Immature natural killer cell (primary cell): ENCODE measurements around the gene SLC10A7. TPM values are rescaled to one million over a fixed set of nuclear protein-coding genes. Genes with fewer than 3 reads are reported as not detected.

Experiments used
- DNase-seq, 3 donors: peaks; one replicate each; pipeline ENCODE4 v3.0.0; 2022; ENCODE audit warnings: mixed read lengths in 1 of 3
- H3K27ac Mint-ChIP-seq, 6 donors: one replicate each; pipeline ENCODE4 v1.8.0; 2020; ENCODE audit warnings: mixed read lengths in 6 of 6, mild to moderate bottlenecking in 5 of 6, inconsistent platforms in 4 of 6, moderate library complexity in 3 of 6
- H3K27me3 Mint-ChIP-seq, 3 donors: one replicate each; pipeline ENCODE4 v1.8.0; 2020 to 2021; ENCODE audit warnings: low read depth in 3 of 3, mild to moderate bottlenecking in 3 of 3, mixed read lengths in 3 of 3, moderate library complexity in 3 of 3, inconsistent platforms in 1 of 3
- H3K36me3 Mint-ChIP-seq, 3 donors: one replicate each; pipeline ENCODE4 v1.8.0; 2020; ENCODE audit warnings: mixed read lengths in 3 of 3, inconsistent platforms in 2 of 3, mild to moderate bottlenecking in 2 of 3
- H3K4me1 Mint-ChIP-seq, 2 donors: one replicate each; pipeline ENCODE4 v1.8.0; 2020; ENCODE audit warnings: inconsistent platforms in 2 of 2, mild to moderate bottlenecking in 2 of 2, mixed read lengths in 2 of 2, moderate library complexity in 1 of 2
- H3K4me3 Mint-ChIP-seq, 5 donors: one replicate each; pipeline ENCODE4 v1.8.0; 2020; ENCODE audit warnings: mild to moderate bottlenecking in 5 of 5, mixed read lengths in 5 of 5, inconsistent platforms in 3 of 5, moderate library complexity in 3 of 5
- H3K9me3 Mint-ChIP-seq, 6 donors: one replicate each; pipeline ENCODE4 v1.8.0; 2020; ENCODE audit warnings: mild to moderate bottlenecking in 6 of 6, mixed read lengths in 6 of 6, inconsistent platforms in 4 of 6, moderate library complexity in 3 of 6
- polyA plus RNA-seq, 3 donors: library from polyadenylated mRNA; unstranded; fragments of 300-500 nt; fragmentation: Illumina TruSeq; gene quantifications; one replicate each; pipeline ENCODE4 v1.2.3, GENCODE V29; 2021

SLC10A7 gene
- polyA plus RNA-seq, 3 donors from 2014 or later, result 8.0 to 13.4 (median 8.8) TPM

GRCh38 chr4:146445198-146446150, 76.3 kb downstream of the SLC10A7 start:
- Mint-ChIP-seq H3K9me3 (no peaks in the 10 kb centered on the region), H3K4me3 (no peak overlapping the region), H3K27me3 (peaks cover 1 to 2% (median 2%) of the 10 kb centered on the region in 3 donors), H3K27ac (no peak overlapping the region), H3K36me3 (peaks cover 0 to 27% (median 17%) of the 10 kb centered on the region in 3 donors), H3K4me1 (peaks cover 18 to 22% of the 10 kb centered on the region in 2 donors)
- DNase-seq, result no peak

DNA sequence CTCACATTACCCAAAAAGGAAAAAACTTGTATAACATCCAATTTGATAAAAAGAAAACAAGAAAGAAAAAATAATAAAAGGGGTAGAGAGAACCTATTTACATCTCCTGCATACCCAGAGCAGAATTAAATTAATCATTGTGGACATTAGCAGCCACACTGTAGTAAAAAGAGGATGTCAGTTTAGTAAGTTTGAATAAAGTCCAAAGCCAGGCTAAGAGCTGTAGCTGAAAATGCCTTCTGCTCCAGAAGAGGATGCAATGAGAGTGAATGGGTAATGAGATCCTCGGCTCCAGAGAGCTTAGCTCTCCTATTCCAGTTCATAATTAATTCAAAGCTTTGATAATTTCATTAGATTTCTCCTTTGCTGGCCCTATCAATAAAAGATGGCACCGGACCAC, 78.2 kb downstream of the SLC10A7 start:
- H3K9me3 Mint-ChIP-seq, result no peaks in the 10 kb centered on the region
- H3K4me3 Mint-ChIP-seq, result no peak overlapping the region
- H3K4me1 Mint-ChIP-seq, result peaks cover 0 to 3% of the 10 kb centered on the region in 2 donors
- peaks cover 1 to 2% (median 2%) of the 10 kb centered on the region in 3 donors for H3K27me3 Mint-ChIP-seq
- no peak for DNase-seq
- peaks cover 0 to 33% (median 17%) of the 10 kb centered on the region in 3 donors for H3K36me3 Mint-ChIP-seq
- H3K27ac Mint-ChIP-seq, result no peak overlapping the region

DNA sequence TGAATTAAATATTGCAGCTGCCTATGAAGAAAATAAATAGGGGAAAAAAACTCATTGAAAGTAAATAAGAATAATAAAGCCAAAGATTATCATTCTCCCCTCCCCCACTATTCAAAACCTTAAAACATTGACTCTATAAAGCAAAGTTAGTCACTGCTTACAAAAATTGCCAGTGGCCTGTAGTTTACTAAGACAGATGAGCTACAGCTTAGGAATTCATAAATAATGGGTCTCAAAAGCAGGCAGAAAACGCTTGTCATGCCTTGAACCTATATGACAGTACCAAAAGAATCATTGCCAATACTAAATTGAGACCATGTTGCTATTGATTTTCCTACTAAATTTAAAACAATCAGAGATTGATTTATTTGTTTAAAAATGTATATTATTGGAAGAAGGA, 78.9 kb downstream of the SLC10A7 start:
- H3K27ac Mint-ChIP-seq, result no peak overlapping the region
- H3K36me3 Mint-ChIP-seq, result peaks cover 0 to 33% (median 17%) of the 10 kb centered on the region in 3 donors
- DNase-seq, result no peak
- H3K9me3 Mint-ChIP-seq, result no peaks in the 10 kb centered on the region
- no peaks in the 10 kb centered on the region for H3K4me1 Mint-ChIP-seq
- no peak overlapping the region for H3K4me3 Mint-ChIP-seq
- peaks cover 1 to 2% (median 2%) of the 10 kb centered on the region in 3 donors for H3K27me3 Mint-ChIP-seq

GRCh38 chr4:146439999-146440398, 81.7 kb downstream of the SLC10A7 start:
- H3K4me1 Mint-ChIP-seq, result no peaks in the 10 kb centered on the region
- H3K4me3 Mint-ChIP-seq, result no peak overlapping the region
- H3K27ac Mint-ChIP-seq, result no peak overlapping the region
- H3K36me3 Mint-ChIP-seq, result peaks cover 0 to 14% (median 1%) of the 10 kb centered on the region in 3 donors
- no peaks in the 10 kb centered on the region for H3K27me3 Mint-ChIP-seq
- DNase-seq, result no peak
- no peaks in the 10 kb centered on the region for H3K9me3 Mint-ChIP-seq

GRCh38 chr4:146439437-146439836, 82.3 kb downstream of the SLC10A7 start:
- Mint-ChIP-seq H3K4me3 (no peak overlapping the region), H3K4me1 (no peaks in the 10 kb centered on the region), H3K27me3 (no peaks in the 10 kb centered on the region), H3K9me3 (no peaks in the 10 kb centered on the region), H3K27ac (no peak overlapping the region), H3K36me3 (peaks cover 0 to 12% (median 0%) of the 10 kb centered on the region in 3 donors)
- DNase-seq, result no peak

DNA sequence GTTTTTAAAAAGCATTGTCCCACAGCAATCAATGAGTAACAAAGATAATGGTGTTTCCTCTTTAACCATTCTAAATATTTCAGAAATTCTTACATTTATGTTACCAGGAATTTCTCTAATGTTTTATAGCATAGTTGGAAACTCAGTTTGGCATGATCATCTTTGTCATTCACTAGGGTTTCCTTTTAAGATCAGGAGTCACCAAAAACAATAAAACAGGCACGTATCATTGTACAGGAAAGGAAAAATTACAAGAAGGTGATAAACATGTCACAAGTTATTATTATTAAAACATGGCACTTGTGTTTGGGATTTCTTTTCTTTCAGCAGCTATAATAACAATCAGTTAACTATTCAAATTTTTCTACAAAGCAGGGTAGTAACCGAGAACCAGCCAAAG, 84.0 kb downstream of the SLC10A7 start:
- Mint-ChIP-seq H3K4me1 (no peaks in the 10 kb centered on the region), H3K4me3 (no peak overlapping the region), H3K36me3 (peaks cover 0 to 9% (median 0%) of the 10 kb centered on the region in 3 donors), H3K27ac (no peak overlapping the region), H3K9me3 (no peaks in the 10 kb centered on the region), H3K27me3 (no peaks in the 10 kb centered on the region)
- no peak for DNase-seq

DNA sequence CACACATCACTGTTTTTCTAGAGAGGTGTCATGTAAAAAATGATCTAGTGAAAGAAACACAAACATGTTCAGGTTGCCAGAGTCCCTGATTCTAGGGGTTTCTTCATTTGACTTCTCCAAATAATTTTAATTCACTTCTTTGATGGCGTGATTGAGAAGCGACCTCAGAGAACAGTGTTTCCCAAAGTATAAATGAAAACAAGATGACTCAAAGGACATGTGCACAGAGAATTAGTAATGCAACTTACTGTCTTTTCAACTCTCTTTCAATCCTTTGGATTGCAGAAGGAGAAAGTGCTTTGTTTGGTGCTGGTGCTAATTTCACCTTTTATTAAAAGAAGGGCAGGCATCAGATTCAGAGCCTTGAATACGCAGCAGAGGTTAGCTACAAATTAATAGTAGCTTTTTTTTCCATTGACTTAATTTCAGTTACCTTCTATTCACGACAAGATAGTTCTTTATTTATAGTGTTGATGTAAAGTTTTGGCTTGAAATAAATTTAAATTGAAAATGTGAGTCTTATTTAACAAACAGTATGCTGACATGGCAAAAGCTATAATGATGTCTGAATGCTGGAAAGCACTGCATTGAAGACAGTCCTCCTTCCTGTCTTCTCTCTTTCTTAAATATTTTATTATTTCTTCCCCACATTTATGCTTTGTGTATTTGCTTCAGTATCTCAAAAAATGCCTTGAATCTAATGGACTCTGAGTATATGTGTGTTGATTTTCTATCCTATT, 85.1 kb downstream of the SLC10A7 start:
- H3K4me1 Mint-ChIP-seq, result no peaks in the 10 kb centered on the region
- no peaks in the 10 kb centered on the region for H3K9me3 Mint-ChIP-seq
- no peak overlapping the region for H3K4me3 Mint-ChIP-seq
- DNase-seq, result no peak
- no peak overlapping the region for H3K27ac Mint-ChIP-seq
- H3K27me3 Mint-ChIP-seq, result no peaks in the 10 kb centered on the region
- H3K36me3 Mint-ChIP-seq, result peaks cover 0 to 9% (median 4%) of the 10 kb centered on the region in 3 donors

DNA sequence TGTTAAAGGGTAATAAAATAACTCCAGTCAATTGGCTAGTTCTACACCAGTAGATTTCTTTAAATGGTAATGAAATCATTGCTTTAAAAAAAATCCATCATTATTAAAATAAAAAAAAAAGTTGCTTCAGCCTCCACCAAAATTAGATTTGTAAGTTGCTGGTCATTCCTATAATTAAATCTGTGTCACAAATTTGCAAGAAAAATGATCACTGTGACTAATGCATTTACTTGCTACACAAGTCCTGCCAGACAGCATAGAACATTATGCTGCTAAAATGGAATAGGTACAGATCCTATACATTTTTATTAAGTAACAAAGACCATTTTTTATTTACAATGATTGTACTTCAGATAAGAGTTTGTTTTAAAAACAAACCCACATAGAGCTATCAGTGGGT, 85.8 kb downstream of the SLC10A7 start:
- H3K27ac Mint-ChIP-seq, result no peak overlapping the region
- H3K36me3 Mint-ChIP-seq, result peaks cover 0 to 9% (median 4%) of the 10 kb centered on the region in 3 donors
- H3K9me3 Mint-ChIP-seq, result no peaks in the 10 kb centered on the region

DNA sequence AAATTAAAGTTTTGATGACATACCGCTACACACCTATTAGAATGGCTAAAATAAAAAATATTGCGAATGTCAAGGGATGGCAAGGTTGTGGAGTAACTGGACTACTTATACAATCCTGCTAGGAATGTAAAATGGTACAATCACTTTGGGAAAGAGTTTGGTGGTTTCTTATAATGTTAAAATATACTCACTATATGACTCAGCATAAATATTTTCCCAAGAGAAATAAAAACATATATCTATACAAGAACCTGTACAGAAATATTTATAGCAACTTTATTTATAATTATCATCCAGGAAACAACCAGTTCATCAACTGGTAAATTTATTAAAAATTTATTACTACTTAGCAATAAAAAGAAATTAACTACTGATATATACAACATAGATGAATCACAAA, 89.7 kb downstream of the SLC10A7 start:
- H3K9me3 Mint-ChIP-seq, result no peaks in the 10 kb centered on the region

More for the DNA sequence above, 85.8 kb downstream of the SLC10A7 start:
- Mint-ChIP-seq H3K4me3 (no peak overlapping the region), H3K27me3 (no peaks in the 10 kb centered on the region), H3K4me1 (no peaks in the 10 kb centered on the region)
- DNase-seq, result no peak

GRCh38 chr4:146428298-146428697, 93.4 kb downstream of the SLC10A7 start:
- Mint-ChIP-seq H3K27me3 (no peaks in the 10 kb centered on the region), H3K4me3 (no peak overlapping the region), H3K4me1 (no peaks in the 10 kb centered on the region), H3K9me3 (no peaks in the 10 kb centered on the region), H3K36me3 (peaks cover 0 to 4% (median 3%) of the 10 kb centered on the region in 3 donors), H3K27ac (no peak overlapping the region)
- no peak for DNase-seq

More for the DNA sequence above, 89.7 kb downstream of the SLC10A7 start:
- Mint-ChIP-seq H3K27ac (no peak overlapping the region), H3K4me3 (no peak overlapping the region), H3K4me1 (no peaks in the 10 kb centered on the region), H3K36me3 (peaks cover 0 to 4% (median 0%) of the 10 kb centered on the region in 3 donors), H3K27me3 (no peaks in the 10 kb centered on the region)
- DNase-seq, result no peak

- Mint-ChIP-seq H3K4me1 (peaks cover 8 to 11% of the 10 kb centered on the region in 2 donors), H3K36me3 (no peaks in the 10 kb centered on the region), H3K27ac (no peak overlapping the region), H3K4me3 (no peak overlapping the region), H3K27me3 (peaks cover 0 to 2% (median 0%) of the 10 kb centered on the region in 3 donors), H3K9me3 (no peaks in the 10 kb centered on the region)
- DNase-seq, result no peak
Measured at GRCh38 chr4:146417822-146418221, 103.9 kb downstream of the SLC10A7 start.

DNA sequence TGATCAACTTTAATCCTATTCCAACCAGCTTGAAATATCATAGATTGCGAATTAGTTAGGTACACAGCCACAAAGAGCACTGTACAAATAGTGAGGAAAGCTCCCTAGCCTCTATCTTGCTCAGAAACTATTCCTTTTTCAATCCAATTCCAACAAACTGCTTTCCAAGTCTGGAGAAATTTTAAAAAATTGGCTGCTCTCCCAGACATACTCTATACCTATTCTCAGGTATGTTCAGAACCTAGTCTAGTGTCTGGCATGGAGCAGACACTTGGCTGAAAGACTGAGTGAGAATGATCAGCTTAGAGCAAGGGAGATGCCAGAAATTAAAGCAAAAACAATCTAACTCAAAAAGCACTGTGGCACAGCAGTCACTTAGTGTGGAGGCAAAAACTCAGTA, 105.9 kb downstream of the SLC10A7 start:
- no peak for DNase-seq
- Mint-ChIP-seq H3K4me1 (peaks cover 6 to 11% of the 10 kb centered on the region in 2 donors), H3K27ac (no peak overlapping the region), H3K27me3 (peaks cover 0 to 2% (median 0%) of the 10 kb centered on the region in 3 donors), H3K9me3 (no peaks in the 10 kb centered on the region), H3K36me3 (no peaks in the 10 kb centered on the region), H3K4me3 (no peak overlapping the region)

GRCh38 chr4:146407669-146408084, 114.1 kb downstream of the SLC10A7 start:
- no peak overlapping the region for H3K27ac Mint-ChIP-seq
- no peak for DNase-seq
- H3K36me3 Mint-ChIP-seq, result no peaks in the 10 kb centered on the region
- H3K4me3 Mint-ChIP-seq, result no peak overlapping the region
- no peaks in the 10 kb centered on the region for H3K9me3 Mint-ChIP-seq
- H3K4me1 Mint-ChIP-seq, result no peaks in the 10 kb centered on the region
- no peaks in the 10 kb centered on the region for H3K27me3 Mint-ChIP-seq

DNA sequence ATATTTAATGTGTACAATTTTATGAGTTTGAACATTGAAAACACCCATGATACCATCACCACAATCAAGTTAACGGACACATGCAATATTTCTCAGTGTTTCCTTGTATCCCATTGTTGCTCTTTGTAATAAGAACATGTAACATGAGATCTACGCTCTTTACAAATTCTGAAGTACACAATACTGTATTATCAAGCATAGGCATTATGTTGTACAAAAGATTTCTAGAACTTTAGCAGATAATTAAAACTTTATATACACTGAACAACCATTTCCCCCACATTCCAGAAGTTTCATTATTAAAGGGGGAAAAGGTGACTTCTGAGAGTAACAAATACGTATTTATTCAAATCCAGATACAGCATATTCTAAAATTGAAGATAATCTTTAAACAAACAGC, 114.5 kb downstream of the SLC10A7 start:
- no peaks in the 10 kb centered on the region for H3K4me1 Mint-ChIP-seq
- no peak overlapping the region for H3K4me3 Mint-ChIP-seq
- H3K36me3 Mint-ChIP-seq, result no peaks in the 10 kb centered on the region
- no peaks in the 10 kb centered on the region for H3K9me3 Mint-ChIP-seq
- no peaks in the 10 kb centered on the region for H3K27me3 Mint-ChIP-seq
- H3K27ac Mint-ChIP-seq, result no peak overlapping the region
- no peak for DNase-seq
